Stimulated activated naive B cell treated with anti-CD40 and anti-IgM and Interleukin-4, amounts not matched to agents 10 μg/mL and 1 μg/mL and 100 μg/mL, for 72 hours (primary cell): ENCODE data around the gene ALX1.

ENCODE experiments used
- ATAC-seq, 2 donors: fragments of 150-1000 bp; cut with Tn5 transposase; replicated peaks; 2 replicates each; pipeline ENCODE4 v1.10.0; 2021; ENCODE audit warnings: moderate library complexity in 1 of 2
- DNase-seq: peaks from one replicate; pipeline ENCODE4 v3.0.0; 2021
- H3K27ac Mint-ChIP-seq: one replicate; pipeline ENCODE4 v1.8.0; 2022; ENCODE audit warnings: mild to moderate bottlenecking, mixed read lengths
- H3K27me3 Mint-ChIP-seq, 2 donors: one replicate each; pipeline ENCODE4 v1.8.0; 2022; ENCODE audit warnings: mixed read lengths in 2 of 2
- H3K36me3 Mint-ChIP-seq, 2 donors: one replicate each; pipeline ENCODE4 v1.8.0; 2022; ENCODE audit warnings: mixed read lengths in 2 of 2, mild to moderate bottlenecking in 1 of 2
- H3K4me1 Mint-ChIP-seq, 2 donors: one replicate each; pipeline ENCODE4 v1.8.0; 2022; ENCODE audit warnings: mixed read lengths in 2 of 2, mild to moderate bottlenecking in 1 of 2
- H3K4me3 Mint-ChIP-seq, 2 donors: one replicate each; pipeline ENCODE4 v1.8.0; 2022; ENCODE audit warnings: mild to moderate bottlenecking in 2 of 2, mixed read lengths in 2 of 2, moderate library complexity in 1 of 2
- H3K9me3 Mint-ChIP-seq, 2 donors: one replicate each; pipeline ENCODE4 v1.8.0; 2022; ENCODE audit warnings: mixed read lengths in 2 of 2, mild to moderate bottlenecking in 1 of 2

ALX1 gene

DNA sequence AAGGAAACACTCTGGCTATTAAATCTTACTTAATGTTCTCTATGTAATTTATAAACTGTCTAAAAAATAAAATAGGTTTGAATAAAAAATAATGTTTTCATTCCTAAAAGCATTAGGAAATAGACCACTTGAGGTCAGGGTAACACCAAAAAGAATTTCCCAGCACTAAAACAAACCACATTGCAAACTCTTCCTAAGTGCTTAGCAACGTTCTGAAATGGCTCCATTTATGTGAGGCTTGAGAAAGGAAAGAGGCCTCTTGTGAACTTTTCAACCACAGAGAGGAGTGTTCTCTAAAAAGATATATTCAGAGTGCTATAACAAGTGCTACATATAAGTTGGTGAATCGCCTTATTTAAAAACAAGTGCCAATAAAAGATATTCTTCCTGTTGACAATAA is 42.7 kb downstream of the ALX1 start:
- Mint-ChIP-seq H3K36me3 (no peaks in the 10 kb centered on the region), H3K9me3 (no peaks in the 10 kb centered on the region), H3K4me3 (no peak overlapping the region), H3K27ac (no peak overlapping the region), H3K4me1 (no peaks in the 10 kb centered on the region), H3K27me3 (no peaks in the 10 kb centered on the region)
- ATAC-seq: no peak
- DNase-seq: no peak

DNA sequence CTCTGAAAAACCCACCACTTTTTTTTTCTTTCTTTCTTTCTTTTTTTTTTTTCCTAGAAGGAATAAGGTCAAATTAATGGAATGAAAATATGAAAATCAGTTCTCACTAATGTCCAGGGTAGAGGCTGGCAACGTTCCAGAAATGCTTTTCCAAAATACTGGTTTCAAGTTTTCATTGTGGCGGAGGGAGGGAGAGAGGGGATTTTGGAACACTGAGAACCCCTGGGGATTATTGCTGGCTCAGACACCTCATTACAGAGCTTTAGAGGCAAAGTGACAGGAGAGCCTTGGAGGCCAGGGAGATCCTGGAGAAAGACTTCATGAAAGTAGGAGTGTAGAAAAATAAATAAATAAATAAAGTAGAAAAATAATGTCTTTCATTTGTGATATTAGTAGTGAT is 45.4 kb downstream of the ALX1 start:
- H3K4me1 Mint-ChIP-seq: no peaks in the 10 kb centered on the region
- no peaks in the 10 kb centered on the region for H3K27me3 Mint-ChIP-seq
- no peak overlapping the region for H3K27ac Mint-ChIP-seq
- DNase-seq (no peak), ATAC-seq (no peak)
- no peaks in the 10 kb centered on the region for H3K9me3 Mint-ChIP-seq
- no peaks in the 10 kb centered on the region for H3K36me3 Mint-ChIP-seq
- no peak overlapping the region for H3K4me3 Mint-ChIP-seq

DNA sequence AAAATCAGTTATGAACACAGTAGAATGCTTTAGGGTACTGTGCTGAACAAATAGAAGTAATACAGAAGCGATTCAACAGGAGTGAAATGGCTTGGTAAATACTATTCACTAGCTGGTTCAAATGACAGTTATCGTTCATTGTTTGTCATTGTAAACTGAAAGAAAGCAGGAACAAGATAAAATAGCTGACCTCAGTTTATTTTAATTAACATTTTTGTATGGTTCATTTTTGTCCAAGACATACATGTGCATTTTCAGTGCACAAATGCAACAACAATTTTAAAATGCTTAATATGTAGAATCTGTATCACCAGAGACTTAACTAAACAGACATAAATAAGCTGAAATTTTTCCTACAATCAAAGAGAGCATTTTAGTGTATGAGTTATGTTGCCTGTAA is 49.9 kb downstream of the ALX1 start:
- H3K4me3 Mint-ChIP-seq: no peak overlapping the region
- no peak overlapping the region for H3K27ac Mint-ChIP-seq
- no peaks in the 10 kb centered on the region for H3K4me1 Mint-ChIP-seq
- ATAC-seq (no peak), DNase-seq (no peak)
- no peaks in the 10 kb centered on the region for H3K9me3 Mint-ChIP-seq
- no peaks in the 10 kb centered on the region for H3K36me3 Mint-ChIP-seq
- no peaks in the 10 kb centered on the region for H3K27me3 Mint-ChIP-seq

DNA sequence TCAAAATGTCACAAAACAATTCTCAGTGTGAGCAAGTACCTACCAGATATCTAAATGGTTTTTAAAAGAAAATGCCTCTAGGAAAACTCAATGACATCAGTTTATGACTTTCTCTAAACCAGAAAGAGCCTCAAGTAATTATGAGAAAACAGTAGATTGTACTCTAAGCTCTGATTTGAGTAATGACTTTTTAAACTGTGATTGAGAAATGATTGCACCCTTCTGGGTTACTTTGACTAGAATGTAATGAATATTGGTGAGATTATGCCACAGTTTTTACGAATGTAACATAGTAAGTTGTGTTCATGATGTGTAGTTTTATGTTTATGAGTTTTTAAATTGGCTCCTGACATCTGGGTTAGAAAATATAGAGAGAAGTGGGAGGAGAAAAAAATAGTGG is 68.8 kb downstream of the ALX1 start:
- H3K4me3 Mint-ChIP-seq: no peak overlapping the region
- no peaks in the 10 kb centered on the region for H3K36me3 Mint-ChIP-seq
- no peaks in the 10 kb centered on the region for H3K4me1 Mint-ChIP-seq
- DNase-seq (no peak), ATAC-seq (no peak)
- no peaks in the 10 kb centered on the region for H3K27me3 Mint-ChIP-seq
- H3K27ac Mint-ChIP-seq: no peak overlapping the region
- H3K9me3 Mint-ChIP-seq: no peaks in the 10 kb centered on the region

DNA sequence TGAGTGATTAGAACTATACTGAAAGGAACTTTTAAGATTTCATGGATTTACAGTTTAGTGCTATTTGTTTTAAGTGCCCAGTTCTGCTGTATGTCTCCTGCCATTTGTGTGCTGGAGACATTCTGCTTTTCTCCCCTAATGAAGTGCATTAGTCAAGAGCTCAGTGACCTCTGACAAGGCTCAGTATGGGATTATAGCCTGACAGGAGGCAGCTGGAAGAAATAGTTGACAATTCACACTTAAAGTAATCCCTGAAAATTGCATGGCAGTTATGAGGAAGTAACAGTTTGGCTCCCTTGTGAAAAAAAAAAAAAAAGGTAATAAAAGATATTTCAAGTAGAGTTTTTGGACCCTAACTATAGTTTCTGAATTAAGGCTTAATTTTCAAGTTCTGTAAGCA is 70.3 kb downstream of the ALX1 start:
- H3K36me3 Mint-ChIP-seq: no peaks in the 10 kb centered on the region
- no peak overlapping the region for H3K4me3 Mint-ChIP-seq
- H3K27ac Mint-ChIP-seq: no peak overlapping the region
- ATAC-seq (no peak), DNase-seq (no peak)
- no peaks in the 10 kb centered on the region for H3K27me3 Mint-ChIP-seq
- H3K4me1 Mint-ChIP-seq: no peaks in the 10 kb centered on the region
- no peaks in the 10 kb centered on the region for H3K9me3 Mint-ChIP-seq
